CD14-positive monocyte (primary cell): ENCODE data around the gene ASCL2. TPM values are rescaled to one million over a fixed set of nuclear protein-coding genes. Genes with fewer than 3 reads are reported as not detected.

Experiments used
- DNase-seq, 3 donors: peaks; one replicate each; pipeline ENCODE4 v3.0.0-alpha.2; 2011 to 2022
- H2AFZ ChIP-seq: 2 replicates; pipeline ENCODE4 v1.6.0; 2012; ENCODE audit warnings: mild to moderate bottlenecking, low read depth, low read length, inconsistent platforms; ENCODE audit not compliant: insufficient read depth, poor library complexity, severe bottlenecking
- H3K27ac ChIP-seq, 2 donors: 1 replicate in 1 of 2; 2 replicates in 1 of 2; pipeline ENCODE4 v1.5.1; 2012 to 2013; ENCODE audit warnings: low read length in 2 of 2, control low read depth in 1 of 2, inconsistent platforms in 1 of 2, low read depth in 1 of 2, mild to moderate bottlenecking in 1 of 2
- H3K27me3 ChIP-seq, 2 donors: one replicate each; pipeline versions ENCODE4 v1.6.0 to v1.6.1; 2011 to 2013; ENCODE audit warnings: low read length in 2 of 2; ENCODE audit not compliant: control insufficient read depth in 2 of 2, insufficient read depth in 2 of 2
- H3K36me3 ChIP-seq, 2 donors: replicated peaks in 1 of 2; 1 replicate in 1 of 2; 2 replicates in 1 of 2; pipeline versions ENCODE4 v1.5.1 to v1.6.1; 2012 to 2013; ENCODE audit warnings: low read length in 2 of 2, control low read depth in 1 of 2, inconsistent platforms in 1 of 2, mild to moderate bottlenecking in 1 of 2; ENCODE audit not compliant: insufficient read depth in 2 of 2, control insufficient read depth in 1 of 2
- H3K4me1 ChIP-seq, 2 donors: 1 replicate in 1 of 2; 2 replicates in 1 of 2; pipeline versions ENCODE4 v1.5.1 to v1.6.1; 2012 to 2013; ENCODE audit warnings: low read length in 2 of 2, control low read depth in 1 of 2, inconsistent platforms in 1 of 2, mild to moderate bottlenecking in 1 of 2, moderate library complexity in 1 of 2; ENCODE audit not compliant: insufficient read depth in 2 of 2, control insufficient read depth in 1 of 2
- H3K4me2 ChIP-seq: replicated peaks from 2 replicates; pipeline ENCODE3; 2012; ENCODE audit warnings: low read length, moderate library complexity, mild to moderate bottlenecking; ENCODE audit not compliant: poor library complexity, severe bottlenecking; ENCODE audit errors: extremely low read depth
- H3K4me3 ChIP-seq, 3 experiments: fragments of 200-600 bp in 1 of 3; sonication (generic) in 1 of 3; replicated peaks in 1 of 3; 1 replicate in 2 of 3; 2 replicates in 1 of 3; pipeline ENCODE4 v1.5.1; 2011 to 2013; ENCODE audit warnings: low read length in 3 of 3, mild to moderate bottlenecking in 3 of 3, control low read depth in 2 of 3, low read depth in 2 of 3, inconsistent platforms in 1 of 3, moderate library complexity in 1 of 3
- H3K79me2 ChIP-seq: 2 replicates; pipeline ENCODE4 v1.6.0; 2012; ENCODE audit warnings: mild to moderate bottlenecking, control low read depth, inconsistent platforms, low read length, moderate library complexity; ENCODE audit not compliant: insufficient read depth
- H3K9ac ChIP-seq: 2 replicates; pipeline ENCODE4 v1.6.0; 2017; ENCODE audit warnings: low read length, mild to moderate bottlenecking; ENCODE audit not compliant: insufficient read depth, poor library complexity, severe bottlenecking
- H3K9me3 ChIP-seq, 2 donors: replicated peaks in 1 of 2; 1 replicate in 1 of 2; 2 replicates in 1 of 2; pipeline versions ENCODE4 v1.5.1 to v1.6.1; 2012 to 2013; ENCODE audit warnings: low read length in 2 of 2, control low read depth in 1 of 2; ENCODE audit not compliant: control insufficient read depth in 1 of 2, insufficient read depth in 1 of 2
- H4K20me1 ChIP-seq: 2 replicates; pipeline ENCODE4 v1.6.0; 2012; ENCODE audit warnings: mild to moderate bottlenecking, low read length, control low read depth, moderate library complexity; ENCODE audit not compliant: insufficient read depth
- H3K27ac Mint-ChIP-seq, 7 donors: one replicate each; pipeline ENCODE4 v1.8.0; 2020; ENCODE audit warnings: mild to moderate bottlenecking in 7 of 7, mixed read lengths in 7 of 7, moderate library complexity in 6 of 7, inconsistent platforms in 2 of 7
- H3K27me3 Mint-ChIP-seq, 3 donors: one replicate each; pipeline ENCODE4 v1.8.0; 2021 to 2022; ENCODE audit warnings: low read depth in 3 of 3, mild to moderate bottlenecking in 3 of 3, mixed read lengths in 3 of 3, moderate library complexity in 3 of 3, inconsistent platforms in 1 of 3
- H3K36me3 Mint-ChIP-seq, 2 donors: one replicate each; pipeline ENCODE4 v1.8.0; 2020; ENCODE audit warnings: mixed read lengths in 2 of 2, inconsistent platforms in 1 of 2, mild to moderate bottlenecking in 1 of 2
- H3K4me1 Mint-ChIP-seq: one replicate; pipeline ENCODE4 v1.8.0; 2020; ENCODE audit warnings: mild to moderate bottlenecking, mixed read lengths
- H3K4me3 Mint-ChIP-seq, 2 donors: one replicate each; pipeline ENCODE4 v1.8.0; 2020; ENCODE audit warnings: mild to moderate bottlenecking in 2 of 2, mixed read lengths in 2 of 2, moderate library complexity in 1 of 2
- H3K9me3 Mint-ChIP-seq, 7 donors: one replicate each; pipeline ENCODE4 v1.8.0; 2020 to 2022; ENCODE audit warnings: mixed read lengths in 7 of 7, mild to moderate bottlenecking in 6 of 7, moderate library complexity in 6 of 7, inconsistent platforms in 2 of 7
- WGBS: methylation state at CpG from one replicate; pipeline ENCODE4 v1.1.5; 2013; ENCODE audit warnings: missing lambda C conversion rate; ENCODE audit not compliant: insufficient coverage; 5-methylcytosine and 5-hydroxymethylcytosine counted together
- intact Hi-C, 2 donors: fragments of 100-400 bp; cut with micrococcal nuclease; formaldehyde crosslinking; loops; one replicate each; pipeline versions ENCODE4 v1.15.0 to v1.15.1; 2023
- polyA plus RNA-seq, 3 donors: library from polyadenylated mRNA; depleted of rRNA in 1 of 3; unstranded in 2 of 3; stranded (reverse) in 1 of 3; fragments of 300-500 nt in 2 of 3; fragments of >200 nt in 1 of 3; fragmentation: Illumina TruSeq in 2 of 3; gene quantifications; 1 replicate in 2 of 3; 2 replicates in 1 of 3; pipeline ENCODE4 v1.2.3, GENCODE V29; 2012 to 2021
- TF ChIP-seq, protein P1 (sequence below): fragments of 200-600 bp; IDR thresholded peaks from one replicate; pipeline ENCODE4 v1.8.0; 2022; ENCODE audit warnings: antibody characterized with exemption, mild to moderate bottlenecking

The ASCL2 gene
- polyA plus RNA-seq, 3 donors, result 5.7 to 11.4 (median 8.3) TPM

- H3K4me2 ChIP-seq, result no peak overlapping the region
- H3K79me2 ChIP-seq, result no peaks in the 10 kb centered on the region
- Mint-ChIP-seq H3K27ac (no peak overlapping the region), H3K4me1 (peaks cover 6% of the 10 kb centered on the region), H3K36me3 (no peaks in the 10 kb centered on the region), H3K9me3 (peaks cover 15 to 33% (median 21%) of the 10 kb centered on the region in 7 donors), H3K27me3 (peaks cover 5 to 19% (median 8%) of the 10 kb centered on the region in 3 donors), H3K4me3 (no peak overlapping the region)
- H2AFZ ChIP-seq, result no peak overlapping the region
- H3K36me3 ChIP-seq, result no peaks in the 10 kb centered on the region
- H3K9ac ChIP-seq, result no peak overlapping the region
- peaks cover 0 to 3% of the 10 kb centered on the region in 2 donors for H3K27me3 ChIP-seq
- no peak overlapping the region for H3K4me3 ChIP-seq
- peaks cover 6 to 14% of the 10 kb centered on the region in 2 donors for H3K9me3 ChIP-seq
- WGBS, result no CpG with 5 or more reads among the region's 1 CpG
- no peaks in the 10 kb centered on the region for H4K20me1 ChIP-seq
- TF ChIP-seq, protein P1, sequence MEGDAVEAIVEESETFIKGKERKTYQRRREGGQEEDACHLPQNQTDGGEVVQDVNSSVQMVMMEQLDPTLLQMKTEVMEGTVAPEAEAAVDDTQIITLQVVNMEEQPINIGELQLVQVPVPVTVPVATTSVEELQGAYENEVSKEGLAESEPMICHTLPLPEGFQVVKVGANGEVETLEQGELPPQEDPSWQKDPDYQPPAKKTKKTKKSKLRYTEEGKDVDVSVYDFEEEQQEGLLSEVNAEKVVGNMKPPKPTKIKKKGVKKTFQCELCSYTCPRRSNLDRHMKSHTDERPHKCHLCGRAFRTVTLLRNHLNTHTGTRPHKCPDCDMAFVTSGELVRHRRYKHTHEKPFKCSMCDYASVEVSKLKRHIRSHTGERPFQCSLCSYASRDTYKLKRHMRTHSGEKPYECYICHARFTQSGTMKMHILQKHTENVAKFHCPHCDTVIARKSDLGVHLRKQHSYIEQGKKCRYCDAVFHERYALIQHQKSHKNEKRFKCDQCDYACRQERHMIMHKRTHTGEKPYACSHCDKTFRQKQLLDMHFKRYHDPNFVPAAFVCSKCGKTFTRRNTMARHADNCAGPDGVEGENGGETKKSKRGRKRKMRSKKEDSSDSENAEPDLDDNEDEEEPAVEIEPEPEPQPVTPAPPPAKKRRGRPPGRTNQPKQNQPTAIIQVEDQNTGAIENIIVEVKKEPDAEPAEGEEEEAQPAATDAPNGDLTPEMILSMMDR, result no peak
- no peak for DNase-seq
- intact Hi-C loops, result no loop called here
- no peak overlapping the region for H3K27ac ChIP-seq
- no peaks in the 10 kb centered on the region for H3K4me1 ChIP-seq
Observed at GRCh38 chr11:2224254-2224653, 46.1 kb downstream of the ASCL2 start.

- 70% methylated on average over 1 of the region's 5 CpGs for WGBS
- intact Hi-C loops, result no loop called here
- Mint-ChIP-seq H3K27me3 (peaks cover 8 to 19% (median 11%) of the 10 kb centered on the region in 3 donors), H3K4me1 (peaks cover 6% of the 10 kb centered on the region), H3K27ac (no peak overlapping the region), H3K9me3 (peaks cover 11 to 25% (median 20%) of the 10 kb centered on the region in 7 donors), H3K4me3 (no peak overlapping the region), H3K36me3 (no peaks in the 10 kb centered on the region)
- Histone ChIP-seq H3K79me2 (no peaks in the 10 kb centered on the region), H3K9me3 (peaks cover 5 to 10% of the 10 kb centered on the region in 2 donors), H4K20me1 (no peaks in the 10 kb centered on the region), H3K27ac (no peak overlapping the region), H3K4me2 (no peak overlapping the region), H3K36me3 (no peaks in the 10 kb centered on the region), H2AFZ (no peak overlapping the region), H3K27me3 (peaks cover 0 to 3% of the 10 kb centered on the region in 2 donors), H3K4me3 (no peak overlapping the region), H3K4me1 (no peaks in the 10 kb centered on the region), H3K9ac (no peak overlapping the region)
- peak in 1 of 3 donors; percentile 5 for DNase-seq
- TF ChIP-seq, protein P1, result no peak
Observed at GRCh38 chr11:2223153-2223794, 47.1 kb downstream of the ASCL2 start.
